Fibroblast of villous mesenchyme (primary cell): ENCODE results near the gene NKIRAS1. TPM values are rescaled to one million over a fixed set of nuclear protein-coding genes. Genes with fewer than 3 reads are reported as not detected.
A peak's percentile ranks its signal among the peaks of the same experiment; 100 is the strongest.
"Not testable (repeated sequence)": the region's sequence is repeated elsewhere in the genome, so short reads cannot be mapped to it uniquely, and the experiment has no call there.

Source experiments
- DNase-seq: peaks from one replicate; pipeline ENCODE4 v3.0.0-alpha.2; 2010; ENCODE audit warnings: low read depth
- H3K4me3 ChIP-seq: 2 replicates; pipeline ENCODE4 v1.5.1; 2011; ENCODE audit warnings: low read depth, mild to moderate bottlenecking, low read length
- CTCF ChIP-seq: IDR thresholded peaks from 2 replicates; pipeline ENCODE4 v1.5.1; 2012; ENCODE audit warnings: low read depth, mild to moderate bottlenecking, low read length; ENCODE audit not compliant: insufficient read depth
- total RNA-seq: library from RNA; depleted of rRNA; stranded (reverse); fragments of >200 nt; gene quantifications from 2 replicates; pipeline ENCODE4 v1.2.3, GENCODE V29; 2012

Gene NKIRAS1
- total RNA-seq, 1 donor: 28.1 TPM

GRCh38 chr3:23928524-23928923, 11.7 kb upstream of the NKIRAS1 start:
- H3K4me3 ChIP-seq: no peak overlapping the region
- no peak for TF ChIP-seq CTCF
- no peak for DNase-seq

- DNase-seq: no peak
- no peak for TF ChIP-seq CTCF
- no peak overlapping the region for H3K4me3 ChIP-seq
Observed at GRCh38 chr3:23926736-23927135, 9.9 kb upstream of the NKIRAS1 start.

- H3K4me3 ChIP-seq: no peak overlapping the region
- no peak for TF ChIP-seq CTCF
- DNase-seq: no peak
Observed at GRCh38 chr3:23926246-23926645, 9.5 kb upstream of the NKIRAS1 start.

GRCh38 chr3:23923786-23924185, 7.0 kb upstream of the NKIRAS1 start:
- no peak overlapping the region for H3K4me3 ChIP-seq
- TF ChIP-seq CTCF: no peak
- peak; percentile 47 for DNase-seq

GRCh38 chr3:23921052-23921511, 4.3 kb upstream of the NKIRAS1 start:
- TF ChIP-seq CTCF: no peak
- no peak for DNase-seq

GRCh38 chr3:23920151-23920655, 3.4 kb upstream of the NKIRAS1 start:
- no peak overlapping the region for H3K4me3 ChIP-seq
- no peak for DNase-seq
- no peak for TF ChIP-seq CTCF

More at GRCh38 chr3:23921052-23921511, 4.3 kb upstream of the NKIRAS1 start:
- H3K4me3 ChIP-seq: no peak overlapping the region

- H3K4me3 ChIP-seq: no peak overlapping the region
- DNase-seq: no peak
- no peak for TF ChIP-seq CTCF
Observed at GRCh38 chr3:23919628-23920027, 2.8 kb upstream of the NKIRAS1 start.

GRCh38 chr3:23918331-23918730, 1.5 kb upstream of the NKIRAS1 start:
- not testable (repeated sequence) for DNase-seq
- H3K4me3 ChIP-seq: peak overlapping the region; percentile 79

GRCh38 chr3:23917679-23918303, 1.0 kb upstream of the NKIRAS1 start:
- DNase-seq: peak; percentile 54
- H3K4me3 ChIP-seq: peak overlapping the region; percentile 79
